Hepatocyte (in vitro differentiated cells): ENCODE measurements around the gene B4GALT4. TPM values are rescaled to one million over a fixed set of nuclear protein-coding genes. Genes with fewer than 3 reads are reported as not detected.

Experiments used
- DNase-seq: peaks from one replicate; pipeline ENCODE4 v3.0.0-alpha.2; 2016; ENCODE audit warnings: low spot score
- H2AFZ ChIP-seq: fragments of 200-600 bp; sonication (generic); 2 replicates; pipeline ENCODE4 v1.6.0; 2016; ENCODE audit warnings: antibody characterized with exemption, mild to moderate bottlenecking
- H3K27ac ChIP-seq: fragments of 200-600 bp; sonication (generic); 2 replicates; pipeline ENCODE4 v1.5.1; 2016; ENCODE audit warnings: mild to moderate bottlenecking
- H3K27me3 ChIP-seq: fragments of 200-600 bp; sonication (generic); 2 replicates; pipeline ENCODE4 v1.6.1; 2016
- H3K36me3 ChIP-seq: fragments of 200-600 bp; sonication (generic); replicated peaks from 2 replicates; pipeline ENCODE4 v1.5.1; 2016; ENCODE audit warnings: low read depth; ENCODE audit not compliant: insufficient read depth
- H3K4me1 ChIP-seq: fragments of 200-600 bp; sonication (generic); 2 replicates; pipeline ENCODE4 v1.5.1; 2016; ENCODE audit warnings: mild to moderate bottlenecking, moderate library complexity; ENCODE audit not compliant: insufficient read depth
- H3K4me2 ChIP-seq: fragments of 200-600 bp; sonication (generic); 2 replicates; pipeline ENCODE4 v1.6.0; 2016
- H3K4me3 ChIP-seq: fragments of 200-600 bp; sonication (generic); 2 replicates; pipeline ENCODE4 v1.5.1; 2016; ENCODE audit warnings: mild to moderate bottlenecking
- H3K79me2 ChIP-seq: fragments of 200-600 bp; sonication (generic); 2 replicates; pipeline ENCODE4 v1.6.0; 2017; ENCODE audit warnings: mild to moderate bottlenecking
- H3K9me2 ChIP-seq: fragments of 200-600 bp; sonication (generic); replicated peaks from 2 replicates; pipeline ENCODE4 v1.6.0; 2017; ENCODE audit warnings: mild to moderate bottlenecking; ENCODE audit not compliant: insufficient read depth
- H3K9me3 ChIP-seq: fragments of 200-600 bp; sonication (generic); 2 replicates; pipeline ENCODE4 v1.5.1; 2016; ENCODE audit warnings: low read depth, mild to moderate bottlenecking
- H4K20me1 ChIP-seq: fragments of 200-600 bp; sonication (generic); 2 replicates; pipeline ENCODE4 v1.6.0; 2016; ENCODE audit warnings: mild to moderate bottlenecking; ENCODE audit not compliant: insufficient read depth, poor library complexity, severe bottlenecking
- EZH2 ChIP-seq: fragments of 200-600 bp; sonication (generic); IDR thresholded peaks from 2 replicates; pipeline ENCODE4 v1.6.1; 2016; ENCODE audit warnings: antibody characterized with exemption, mild to moderate bottlenecking, borderline replicate concordance
- EZH2phosphoT487 ChIP-seq: fragments of 200-600 bp; sonication (generic); IDR thresholded peaks from one replicate; pipeline ENCODE4 v1.6.1; 2018; ENCODE audit warnings: antibody characterized with exemption, mild to moderate bottlenecking, low read depth, moderate library complexity; ENCODE audit not compliant: unreplicated experiment, severe bottlenecking
- WGBS: methylation state at CpG from one replicate; pipeline ENCODE4 v1.1.6; 2016; ENCODE audit warnings: low lambda C conversion rate; ENCODE audit errors: missing lambda C conversion rate; 5-methylcytosine and 5-hydroxymethylcytosine counted together
- polyA plus RNA-seq: library from polyadenylated mRNA; unstranded; fragments of >200 nt; fragmentation: Nextera tagmentation; extraction: Ambion mirVana; gene quantifications from 2 replicates; pipeline ENCODE4 v1.2.1, GENCODE V29; 2016
- total RNA-seq: library from RNA; depleted of rRNA; stranded (reverse); fragments of >200 nt; gene quantifications from 2 replicates; pipeline ENCODE4 v1.2.3, GENCODE V29; 2014
- TF ChIP-seq, protein P1 (sequence below): fragments of 200-600 bp; sonication (generic); IDR thresholded peaks from 2 replicates; pipeline ENCODE4 v1.5.1; 2016; ENCODE audit warnings: antibody characterized with exemption, mild to moderate bottlenecking; ENCODE audit not compliant: poor library complexity

B4GALT4 gene
- total and polyA plus RNA-seq, 2 experiments from 2014 or later = 54.0 to 55.7 TPM

DNA sequence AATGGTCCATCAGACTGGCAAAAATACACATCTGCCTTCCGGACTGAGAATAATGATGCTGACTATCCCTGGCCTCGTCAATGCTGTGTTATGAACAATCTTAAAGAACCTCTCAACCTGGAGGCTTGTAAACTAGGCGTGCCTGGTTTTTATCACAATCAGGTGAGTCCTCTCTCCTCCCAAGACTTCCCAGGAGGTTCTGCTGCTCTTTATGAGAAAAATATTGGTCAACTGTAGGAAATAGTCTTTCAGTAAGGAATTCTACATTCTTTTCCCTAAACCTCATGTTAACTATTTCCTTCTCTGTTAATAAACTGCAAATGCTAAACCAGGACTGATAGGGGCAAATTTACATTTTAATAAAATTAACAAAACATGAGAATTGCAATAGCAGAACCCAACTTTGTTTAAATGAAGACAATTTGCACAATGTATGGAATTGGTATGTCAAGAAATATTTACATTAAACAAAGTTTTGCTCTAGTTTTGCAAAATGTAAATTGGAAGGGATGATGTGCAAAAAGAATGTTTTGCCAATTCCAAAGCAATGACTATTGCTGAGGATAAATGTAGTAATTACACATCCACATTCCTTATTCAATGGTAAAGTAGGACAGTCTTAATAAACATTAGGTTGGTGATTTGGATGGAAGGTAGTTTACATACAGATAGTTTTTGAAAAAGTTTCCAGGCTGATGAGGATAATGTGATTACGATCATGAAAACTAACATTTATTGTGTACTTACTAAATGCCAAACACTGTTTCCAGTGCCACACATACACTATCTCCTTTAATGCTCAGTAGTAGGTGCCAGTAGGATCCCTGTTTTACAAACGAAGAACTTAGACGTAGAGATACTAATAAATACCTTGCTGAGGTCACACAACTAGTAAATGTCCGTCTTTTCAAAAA is 46.2 kb downstream of the B4GALT4 start:
- no peaks in the 10 kb centered on the region for H4K20me1 ChIP-seq
- H3K79me2 ChIP-seq = no peaks in the 10 kb centered on the region
- no peaks in the 10 kb centered on the region for H3K36me3 ChIP-seq
- H3K27me3 ChIP-seq = no peaks in the 10 kb centered on the region
- H3K9me3 ChIP-seq = no peaks in the 10 kb centered on the region
- H3K4me2 ChIP-seq = no peak overlapping the region
- no peaks in the 10 kb centered on the region for H3K9me2 ChIP-seq
- no peaks in the 10 kb centered on the region for H3K4me1 ChIP-seq
- H3K4me3 ChIP-seq = no peak overlapping the region
- H3K27ac ChIP-seq = no peak overlapping the region
- H2AFZ ChIP-seq = no peak overlapping the region
- no peak for DNase-seq
- TF ChIP-seq EZH2 = no peak
- TF ChIP-seq EZH2phosphoT487 = no peak
- TF ChIP-seq, protein P1, sequence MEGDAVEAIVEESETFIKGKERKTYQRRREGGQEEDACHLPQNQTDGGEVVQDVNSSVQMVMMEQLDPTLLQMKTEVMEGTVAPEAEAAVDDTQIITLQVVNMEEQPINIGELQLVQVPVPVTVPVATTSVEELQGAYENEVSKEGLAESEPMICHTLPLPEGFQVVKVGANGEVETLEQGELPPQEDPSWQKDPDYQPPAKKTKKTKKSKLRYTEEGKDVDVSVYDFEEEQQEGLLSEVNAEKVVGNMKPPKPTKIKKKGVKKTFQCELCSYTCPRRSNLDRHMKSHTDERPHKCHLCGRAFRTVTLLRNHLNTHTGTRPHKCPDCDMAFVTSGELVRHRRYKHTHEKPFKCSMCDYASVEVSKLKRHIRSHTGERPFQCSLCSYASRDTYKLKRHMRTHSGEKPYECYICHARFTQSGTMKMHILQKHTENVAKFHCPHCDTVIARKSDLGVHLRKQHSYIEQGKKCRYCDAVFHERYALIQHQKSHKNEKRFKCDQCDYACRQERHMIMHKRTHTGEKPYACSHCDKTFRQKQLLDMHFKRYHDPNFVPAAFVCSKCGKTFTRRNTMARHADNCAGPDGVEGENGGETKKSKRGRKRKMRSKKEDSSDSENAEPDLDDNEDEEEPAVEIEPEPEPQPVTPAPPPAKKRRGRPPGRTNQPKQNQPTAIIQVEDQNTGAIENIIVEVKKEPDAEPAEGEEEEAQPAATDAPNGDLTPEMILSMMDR = no peak
- 57% methylated on average over 7 of the region's 7 CpGs for WGBS

DNA sequence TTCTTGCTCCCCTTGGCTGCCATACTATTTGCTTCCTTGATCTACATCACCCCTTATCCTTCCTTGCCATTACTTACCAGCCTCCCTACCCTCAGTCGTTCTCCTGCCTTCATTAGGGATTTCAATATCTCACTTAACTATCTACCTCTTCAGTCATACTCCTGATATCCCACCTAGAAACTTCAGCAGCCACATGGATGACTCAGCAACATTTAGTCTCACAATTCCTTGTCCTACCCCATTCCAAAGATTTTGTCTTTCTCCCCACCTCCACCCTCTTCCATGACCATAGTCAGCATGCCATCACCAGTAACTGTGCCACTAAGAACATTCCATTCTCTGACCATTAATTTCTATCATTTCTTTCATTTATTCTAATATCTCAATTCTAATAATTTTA is 48.9 kb downstream of the B4GALT4 start:
- 100% methylated on average over 1 of the region's 1 CpG for WGBS
- TF ChIP-seq, protein P1 = no peak
- TF ChIP-seq EZH2 (no peak), EZH2phosphoT487 (no peak)
- Histone ChIP-seq H2AFZ (no peak overlapping the region), H3K4me3 (no peak overlapping the region), H3K9me3 (no peaks in the 10 kb centered on the region), H3K79me2 (no peaks in the 10 kb centered on the region), H4K20me1 (no peaks in the 10 kb centered on the region), H3K36me3 (no peaks in the 10 kb centered on the region), H3K27me3 (no peaks in the 10 kb centered on the region), H3K4me1 (peaks cover 5% of the 10 kb centered on the region), H3K4me2 (no peak overlapping the region), H3K9me2 (no peaks in the 10 kb centered on the region), H3K27ac (no peak overlapping the region)
- DNase-seq = no peak

DNA sequence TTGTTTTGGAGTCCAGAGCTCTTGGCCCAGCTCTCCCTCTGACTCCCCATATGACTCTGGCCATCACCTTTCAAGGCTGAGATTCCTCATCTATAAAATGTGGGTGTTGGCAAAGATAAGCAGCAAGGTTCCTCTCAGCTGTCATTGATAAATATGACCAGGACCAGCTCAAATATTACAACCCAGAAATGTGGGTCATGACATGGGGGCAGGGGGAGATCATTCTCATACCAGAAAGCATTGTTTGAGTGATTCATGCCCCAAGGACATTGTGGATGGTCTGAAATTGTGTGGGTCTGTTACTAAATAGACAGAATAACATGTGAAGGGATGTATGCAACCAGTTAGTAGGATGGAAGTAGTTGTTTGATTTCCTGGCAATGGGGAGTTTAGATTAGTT is 53.4 kb downstream of the B4GALT4 start:
- no peaks in the 10 kb centered on the region for H3K79me2 ChIP-seq

More for the DNA sequence above, 53.4 kb downstream of the B4GALT4 start:
- H4K20me1 ChIP-seq = no peaks in the 10 kb centered on the region
- H3K4me3 ChIP-seq = no peak overlapping the region
- no peaks in the 10 kb centered on the region for H3K27me3 ChIP-seq
- no peaks in the 10 kb centered on the region for H3K36me3 ChIP-seq
- no peak for DNase-seq
- H3K9me3 ChIP-seq = no peaks in the 10 kb centered on the region
- H3K4me1 ChIP-seq = peaks cover 20% of the 10 kb centered on the region
- no peak overlapping the region for H3K4me2 ChIP-seq
- H2AFZ ChIP-seq = no peak overlapping the region
- no peak overlapping the region for H3K27ac ChIP-seq
- H3K9me2 ChIP-seq = no peaks in the 10 kb centered on the region
- no peak for TF ChIP-seq EZH2phosphoT487
- no peak for TF ChIP-seq EZH2
- TF ChIP-seq, protein P1 = no peak
